Esophagus (tissue), 2 donors: ENCODE data around the gene TSPAN18. TPM values are rescaled to one million over a fixed set of nuclear protein-coding genes. Genes with fewer than 3 reads are reported as not detected.

ENCODE experiments used
- H3K27ac ChIP-seq, 2 donors: one replicate each; pipeline ENCODE4 v1.5.1; 2013; ENCODE audit warnings: low read depth in 2 of 2, mild to moderate bottlenecking in 2 of 2, inconsistent platforms in 1 of 2, low read length in 1 of 2, moderate library complexity in 1 of 2
- H3K27me3 ChIP-seq, 2 donors: one replicate each; pipeline ENCODE4 v1.6.1; 2013; ENCODE audit warnings: low read length in 2 of 2, control low read depth in 1 of 2, mild to moderate bottlenecking in 1 of 2; ENCODE audit not compliant: insufficient read depth in 2 of 2, control insufficient read depth in 1 of 2
- H3K36me3 ChIP-seq, 2 donors: one replicate each; pipeline ENCODE4 v1.6.1; 2013; ENCODE audit warnings: low read length in 1 of 2; ENCODE audit not compliant: control insufficient read depth in 2 of 2, insufficient read depth in 2 of 2
- H3K4me1 ChIP-seq, 2 donors: one replicate each; pipeline ENCODE4 v1.6.1; 2013; ENCODE audit warnings: low read length in 1 of 2; ENCODE audit not compliant: control insufficient read depth in 2 of 2, insufficient read depth in 2 of 2
- H3K4me3 ChIP-seq, 2 donors: one replicate each; pipeline ENCODE4 v1.5.1; 2013; ENCODE audit warnings: low read length in 2 of 2, mild to moderate bottlenecking in 2 of 2, low read depth in 1 of 2, moderate library complexity in 1 of 2
- H3K9me3 ChIP-seq, 2 donors: one replicate each; pipeline ENCODE4 v1.6.1; 2013; ENCODE audit warnings: mild to moderate bottlenecking in 2 of 2, low read depth in 1 of 2, low read length in 1 of 2, moderate library complexity in 1 of 2; ENCODE audit not compliant: control insufficient read depth in 2 of 2, insufficient read depth in 1 of 2
- WGBS, 2 donors: extraction: QIAGEN DNeasy Blood & Tissue Kit; methylation state at CpG; one replicate each; pipeline ENCODE4 v1.1.7; 2013; 5-methylcytosine and 5-hydroxymethylcytosine counted together
- polyA plus RNA-seq, 2 donors: library from polyadenylated mRNA; stranded (reverse); fragments of 200-250 nt; gene quantifications; one replicate each; pipeline ENCODE4 v1.2.3, GENCODE V29; 2013
- donor health status: healthy with polysubstance abuse.
- donor health status: Bipolar disorder and iron deficiency.

The TSPAN18 gene
- polyA plus RNA-seq, 2 donors: 2.2 to 3.1 TPM

DNA sequence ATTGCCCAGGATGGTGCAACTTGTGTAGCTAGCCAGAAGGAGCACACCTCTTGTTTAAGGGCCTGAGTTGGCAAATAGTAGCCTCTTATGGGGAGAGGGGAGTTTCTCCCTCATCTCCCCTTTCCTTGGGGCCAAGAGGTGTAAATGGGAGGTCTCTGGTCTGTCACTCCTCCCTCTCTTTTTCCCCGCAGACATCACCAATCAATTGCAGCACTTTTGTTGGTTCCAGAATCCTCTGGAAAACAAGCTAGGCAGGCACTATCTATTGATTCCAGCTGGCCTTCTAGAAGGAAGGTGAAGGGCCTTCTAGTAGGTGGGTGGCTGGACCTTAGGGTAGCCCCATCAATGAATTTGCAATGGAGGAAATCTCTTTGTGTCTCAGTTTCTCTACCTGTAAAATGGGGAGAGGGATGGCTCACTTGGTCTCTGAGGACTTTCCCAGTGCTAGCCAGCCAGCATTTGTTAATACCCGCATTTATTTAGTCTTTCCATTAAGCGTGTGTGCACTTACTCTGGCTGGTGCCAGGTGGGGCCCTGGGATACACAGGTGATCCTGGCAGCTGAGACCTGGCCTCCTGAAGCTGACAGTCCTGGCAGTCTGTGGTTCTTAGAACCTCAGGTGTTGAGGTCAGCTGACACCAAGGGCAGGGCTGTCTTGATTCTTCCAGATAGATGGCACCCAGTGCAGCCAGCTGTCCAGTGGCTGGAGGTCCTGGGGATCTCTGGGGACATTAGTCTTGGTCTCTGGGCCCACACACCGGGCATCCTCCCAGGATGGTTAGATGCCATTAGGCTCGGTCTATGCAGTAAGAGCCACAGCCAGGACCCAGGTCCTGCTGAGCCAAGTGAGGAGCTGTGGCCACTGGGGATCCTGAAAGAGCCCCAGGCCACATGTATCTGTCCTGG, 51.7 kb downstream of the TSPAN18 start:
- no peak overlapping the region for H3K27ac ChIP-seq
- H3K4me1 ChIP-seq: peaks cover 1 to 2% of the 10 kb centered on the region in 2 donors
- 96 to 97% methylated on average over 4 to 5 of the region's 5 CpGs for WGBS, 2 donors
- no peak overlapping the region for H3K4me3 ChIP-seq
- no peaks in the 10 kb centered on the region for H3K9me3 ChIP-seq
- no peaks in the 10 kb centered on the region for H3K27me3 ChIP-seq
- no peaks in the 10 kb centered on the region for H3K36me3 ChIP-seq

DNA sequence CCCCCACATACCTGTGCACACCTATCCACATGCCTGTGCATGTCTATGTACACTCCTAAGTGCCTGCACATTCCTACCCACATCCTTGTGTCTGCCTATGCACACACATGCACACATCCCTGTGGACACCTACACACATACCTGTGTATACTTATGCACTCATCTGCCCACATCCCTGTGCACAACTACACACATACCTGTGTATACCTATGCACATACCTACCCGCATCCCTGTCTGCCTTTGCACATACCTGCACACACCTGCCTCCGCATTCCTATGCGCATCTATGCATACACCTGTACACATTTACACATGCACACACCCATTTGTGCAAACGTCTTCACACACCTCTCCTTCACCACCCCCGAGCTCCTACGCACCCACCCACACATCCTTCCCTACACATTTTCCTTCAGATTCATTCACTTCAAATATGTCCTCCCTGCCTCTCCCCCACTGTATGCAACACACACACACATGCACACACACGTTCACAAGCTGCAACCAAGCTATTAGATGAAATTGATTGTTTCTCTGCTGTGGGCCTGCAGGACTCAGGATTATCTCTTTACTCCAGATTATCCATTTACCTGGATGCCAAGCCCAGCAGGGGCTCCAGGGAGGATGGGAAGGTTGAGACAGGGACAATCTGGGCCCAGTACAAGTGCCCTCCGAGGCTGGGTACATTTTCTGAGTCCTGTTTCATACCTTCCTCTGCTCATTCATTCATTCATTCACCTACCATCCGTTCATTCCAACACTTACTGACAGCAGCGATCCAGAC, 53.2 kb downstream of the TSPAN18 start:
- H3K27me3 ChIP-seq: no peaks in the 10 kb centered on the region
- H3K36me3 ChIP-seq: no peaks in the 10 kb centered on the region
- 83% methylated on average over 10 of the region's 10 CpGs for WGBS, 2 donors
- no peak overlapping the region for H3K4me3 ChIP-seq
- H3K9me3 ChIP-seq: no peaks in the 10 kb centered on the region
- no peak overlapping the region for H3K27ac ChIP-seq
- H3K4me1 ChIP-seq: peaks cover 0 to 2% of the 10 kb centered on the region in 2 donors

DNA sequence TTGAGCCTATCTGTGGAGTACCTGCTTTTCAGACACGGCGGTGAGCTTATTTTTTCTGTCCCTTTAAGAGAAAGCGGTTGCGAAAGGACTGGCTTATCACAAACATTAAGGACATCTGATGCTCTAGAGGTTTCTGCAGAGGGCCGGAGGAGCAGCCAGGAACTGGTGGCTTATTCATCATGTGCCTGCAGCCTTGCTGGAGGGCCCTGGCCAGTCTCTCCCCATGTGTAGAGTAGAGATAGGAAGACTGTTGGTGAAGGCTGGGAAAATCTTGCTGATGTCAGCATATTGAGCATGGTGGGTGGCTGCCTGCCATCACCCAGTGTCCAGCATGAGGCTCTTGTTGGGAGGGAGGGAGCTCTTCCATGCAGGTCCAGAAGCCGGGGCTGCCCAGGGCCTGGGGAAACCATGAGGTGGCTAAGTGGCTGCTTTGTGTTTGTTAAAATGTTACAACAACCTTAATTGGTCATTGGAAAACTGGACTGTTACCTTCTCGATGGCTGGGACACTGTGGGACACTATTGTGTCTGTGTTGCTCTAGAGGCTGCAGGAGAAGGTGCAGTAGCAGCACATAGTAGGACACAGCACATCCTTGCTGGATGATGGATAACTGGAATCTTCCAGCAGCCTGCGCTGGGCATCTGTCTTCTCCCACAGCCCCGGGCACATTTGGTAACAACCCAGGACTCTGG, 54.3 kb downstream of the TSPAN18 start:
- Histone ChIP-seq H3K4me3 (no peak overlapping the region), H3K36me3 (no peaks in the 10 kb centered on the region), H3K27me3 (no peaks in the 10 kb centered on the region), H3K4me1 (peaks cover 0 to 2% of the 10 kb centered on the region in 2 donors), H3K9me3 (no peaks in the 10 kb centered on the region), H3K27ac (peak overlapping the region in 1 of 2 donors; percentile 57)
- WGBS, 2 donors: 58 to 73% methylated on average over 9 of the region's 9 CpGs

DNA sequence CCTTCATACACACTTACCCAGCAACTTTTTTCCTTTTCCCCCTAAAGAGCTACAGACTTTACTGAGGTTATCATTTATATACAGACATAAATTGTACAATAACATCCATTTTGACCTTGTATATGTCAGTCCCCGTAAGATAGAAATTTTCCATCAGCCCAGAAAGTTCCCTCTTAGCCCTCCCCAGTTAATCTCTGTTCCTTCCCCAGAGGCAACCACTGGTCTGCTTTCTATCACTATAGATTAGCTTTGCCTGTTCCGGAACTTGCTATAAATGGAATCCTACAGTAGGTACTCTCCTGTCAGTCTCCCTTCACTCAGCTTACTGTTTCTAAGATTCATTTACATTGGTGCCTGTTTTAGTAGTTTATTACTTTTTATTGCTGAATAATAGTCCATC, 54.9 kb downstream of the TSPAN18 start:
- Histone ChIP-seq H3K36me3 (no peaks in the 10 kb centered on the region), H3K27ac (no peak overlapping the region), H3K4me3 (no peak overlapping the region), H3K27me3 (no peaks in the 10 kb centered on the region), H3K9me3 (no peaks in the 10 kb centered on the region), H3K4me1 (peaks cover 0 to 2% of the 10 kb centered on the region in 2 donors)
- WGBS, 2 donors: 88 to 93% methylated on average over 2 of the region's 2 CpGs

DNA sequence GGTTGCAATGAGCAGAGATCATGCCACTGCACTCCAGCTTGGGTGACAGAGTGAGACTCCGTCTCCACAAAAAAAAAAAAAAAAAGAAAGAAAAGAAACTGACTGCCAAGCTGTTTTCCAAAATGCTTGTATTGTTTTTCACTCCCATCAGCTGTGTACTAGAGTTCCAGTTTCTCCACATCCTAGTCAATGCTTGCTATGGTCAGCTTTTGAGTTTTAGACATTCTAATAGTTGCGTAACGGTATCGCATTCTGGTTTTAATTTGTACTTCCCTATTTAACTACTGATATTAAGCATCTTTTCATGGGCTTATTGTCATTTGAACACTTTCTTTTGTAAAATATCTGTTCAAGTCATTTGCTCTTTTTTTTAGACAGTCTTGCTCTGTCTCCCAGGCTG, 55.7 kb downstream of the TSPAN18 start:
- no peak overlapping the region for H3K4me3 ChIP-seq
- no peaks in the 10 kb centered on the region for H3K27me3 ChIP-seq
- H3K36me3 ChIP-seq: no peaks in the 10 kb centered on the region
- H3K9me3 ChIP-seq: no peaks in the 10 kb centered on the region
- H3K27ac ChIP-seq: no peak overlapping the region
- H3K4me1 ChIP-seq: no peaks in the 10 kb centered on the region
- WGBS, 2 donors: 91 to 92% methylated on average over 4 of the region's 4 CpGs

DNA sequence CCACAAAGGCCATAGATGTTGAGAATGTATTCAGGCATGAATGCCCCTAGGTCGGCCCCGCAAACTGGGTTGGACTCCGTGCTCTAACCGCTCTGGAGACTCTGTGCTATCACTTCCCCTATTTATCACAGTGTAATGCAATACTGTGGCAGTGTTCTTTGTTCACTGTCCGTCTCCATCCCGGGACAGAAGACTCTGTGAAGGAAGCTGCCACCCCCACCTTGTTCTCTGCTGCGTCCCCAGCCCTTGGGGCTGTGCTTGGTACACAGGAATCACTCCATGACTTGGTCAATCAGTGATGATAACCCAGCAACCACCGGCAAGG, 57.6 kb downstream of the TSPAN18 start:
- Histone ChIP-seq H3K9me3 (no peaks in the 10 kb centered on the region), H3K36me3 (no peaks in the 10 kb centered on the region), H3K4me3 (no peak overlapping the region), H3K27me3 (no peaks in the 10 kb centered on the region), H3K4me1 (no peaks in the 10 kb centered on the region), H3K27ac (no peak overlapping the region)
- WGBS, 2 donors: 69 to 75% methylated on average over 8 of the region's 8 CpGs

DNA sequence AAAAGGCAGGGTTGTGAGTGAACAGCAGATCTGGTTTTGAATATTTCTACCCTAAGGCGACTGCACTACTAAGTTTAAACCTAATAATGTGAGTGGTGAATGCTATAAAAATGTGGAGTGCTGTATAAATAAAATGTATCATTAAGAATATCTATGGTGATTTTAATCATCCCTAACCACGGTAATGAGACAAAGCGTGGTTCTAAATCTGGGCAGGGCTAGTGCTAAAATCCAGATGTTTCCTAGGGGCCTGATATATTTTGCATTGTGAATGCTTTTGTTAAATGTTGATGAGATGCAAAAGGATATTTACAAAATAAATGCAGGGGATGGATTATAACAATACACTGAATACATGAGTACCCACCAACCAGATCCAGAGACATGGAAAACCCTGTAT, 58.1 kb downstream of the TSPAN18 start:
- 71 to 80% methylated on average over 3 of the region's 3 CpGs for WGBS, 2 donors
- no peak overlapping the region for H3K27ac ChIP-seq

DNA sequence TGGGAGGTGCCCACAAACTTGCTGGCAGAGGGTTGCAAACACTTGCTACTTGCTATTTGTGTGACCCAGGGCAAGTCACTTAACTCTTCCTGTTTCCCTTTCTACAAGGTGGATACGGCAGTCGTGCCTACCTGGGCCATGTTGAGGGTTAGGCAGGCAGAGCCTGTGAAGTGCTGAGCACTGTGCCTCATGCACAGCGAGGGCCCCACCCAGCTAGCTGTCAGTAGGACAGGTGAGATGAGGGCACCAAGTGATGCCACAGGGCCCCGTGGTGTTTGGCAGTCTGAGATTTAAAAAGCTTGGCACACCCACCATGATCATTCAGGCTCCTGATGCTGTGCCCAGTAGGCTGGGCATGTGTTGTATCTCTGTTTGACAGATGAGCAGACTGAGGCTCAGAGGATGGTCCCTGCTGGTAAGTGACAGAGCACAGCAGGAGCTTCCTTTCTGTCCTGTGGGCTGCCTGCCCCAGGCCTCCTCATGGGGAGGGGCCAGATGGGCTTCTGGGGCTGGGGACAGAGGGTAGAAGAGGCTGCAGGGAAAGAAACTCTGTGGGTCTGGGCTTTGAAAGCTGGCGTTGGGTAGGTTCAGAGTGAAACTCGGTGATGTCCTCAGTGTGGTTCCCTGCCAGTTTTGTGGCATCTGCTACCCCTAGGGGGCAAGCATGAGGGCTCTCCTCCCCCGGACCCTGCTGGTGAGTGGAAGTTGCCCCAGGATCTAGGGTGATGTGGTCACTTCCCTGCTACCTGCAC, 59.3 kb downstream of the TSPAN18 start:
- Histone ChIP-seq H3K36me3 (no peaks in the 10 kb centered on the region), H3K27ac (no peak overlapping the region), H3K4me3 (no peak overlapping the region), H3K4me1 (peaks cover 0 to 3% of the 10 kb centered on the region in 2 donors), H3K9me3 (no peaks in the 10 kb centered on the region), H3K27me3 (no peaks in the 10 kb centered on the region)
- WGBS, 2 donors: 56 to 59% methylated on average over 7 of the region's 7 CpGs

More for the DNA sequence above, 58.1 kb downstream of the TSPAN18 start:
- Histone ChIP-seq H3K4me1 (no peaks in the 10 kb centered on the region), H3K27me3 (no peaks in the 10 kb centered on the region), H3K9me3 (no peaks in the 10 kb centered on the region), H3K4me3 (no peak overlapping the region), H3K36me3 (no peaks in the 10 kb centered on the region)

DNA sequence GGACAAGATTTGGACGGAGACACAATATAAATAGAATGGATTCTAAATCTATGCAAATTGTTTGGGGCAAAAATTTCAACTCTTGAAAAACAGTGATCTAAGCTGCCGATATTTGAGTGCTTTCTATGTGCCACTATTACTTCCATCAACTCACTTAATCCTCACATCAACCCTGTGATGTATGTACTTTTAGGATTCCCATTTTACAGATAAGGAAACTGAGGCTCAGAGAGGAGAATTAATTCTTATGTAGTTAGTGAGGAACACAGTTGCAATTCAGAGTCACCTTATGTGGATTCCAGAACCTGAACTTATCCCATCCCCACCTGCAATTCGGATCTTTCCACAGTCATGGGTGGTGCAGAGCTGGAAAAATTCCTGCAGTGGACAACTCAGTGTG, 60.3 kb downstream of the TSPAN18 start:
- no peak overlapping the region for H3K27ac ChIP-seq
- peaks cover 0 to 3% of the 10 kb centered on the region in 2 donors for H3K4me1 ChIP-seq
- no peaks in the 10 kb centered on the region for H3K36me3 ChIP-seq
- H3K9me3 ChIP-seq: no peaks in the 10 kb centered on the region
- 83 to 88% methylated on average over 3 of the region's 3 CpGs for WGBS, 2 donors
- H3K4me3 ChIP-seq: no peak overlapping the region
- H3K27me3 ChIP-seq: no peaks in the 10 kb centered on the region
